ENCODE data around the gene IRX4. TPM values are rescaled to one million over a fixed set of nuclear protein-coding genes. Genes with fewer than 3 reads are reported as not detected.
A peak's percentile ranks its signal among the peaks of the same experiment; 100 is the strongest.

The IRX4 gene
- total RNA-seq, 1 experiment from 2014 or later = 44.7 TPM

GRCh38 chr5:1930501-1930879, 47.8 kb upstream of the IRX4 start:
- intact Hi-C loops (cut with micrococcal nuclease) = loop anchor here (2.0 to 10.0 kb wide), 2 partner anchors 42 to 104 kb away; no protein-coding TSS in a partner anchor

GRCh38 chr5:1929108-1929991, 46.6 kb upstream of the IRX4 start:
- Mint-ChIP-seq H3K27me3 (ENCODE audit: insufficient read depth, unreplicated experiment) (no peaks in the 10 kb centered on the region), H3K9me3 (ENCODE audit: unreplicated experiment) (no peaks in the 10 kb centered on the region), H3K4me1 (ENCODE audit: insufficient read depth, unreplicated experiment) (no peaks in the 10 kb centered on the region), H3K4me3 (ENCODE audit: unreplicated experiment) (no peak overlapping the region), H3K36me3 (ENCODE audit: insufficient read depth, unreplicated experiment) (peaks cover 5% of the 10 kb centered on the region), H3K27ac (ENCODE audit: low read depth, unreplicated experiment) (no peak overlapping the region)
- BruUV-seq (replicated peaks) = TSS peak; percentile 51
- intact Hi-C loops (cut with micrococcal nuclease) = no loop called here
- ChIA-PET POLR2A (interaction anchor here (0.7 kb wide), 1 partner anchor 10 kb away, joined by 3 read pairs; no protein-coding TSS in a partner anchor), CTCF (no interaction called here)
- DNase-seq (ENCODE audit: unreplicated experiment) = no peak
- no peak for TF ChIP-seq CTCF (IDR thresholded peaks at IDR 0.05; ENCODE audit: unreplicated experiment)

More at GRCh38 chr5:1930501-1930879, 47.8 kb upstream of the IRX4 start:
- no peak overlapping the region for H3K27ac Mint-ChIP-seq (ENCODE audit: low read depth, unreplicated experiment)
- CTCF ChIA-PET = interaction anchor here (0.5 kb wide), 1 partner anchor 138 kb away, joined by 3 read pairs; no protein-coding TSS in a partner anchor
- BruUV-seq (replicated peaks) = no TSS peak
- H3K9me3 Mint-ChIP-seq (ENCODE audit: unreplicated experiment) = no peaks in the 10 kb centered on the region
- no peak for TF ChIP-seq CTCF (IDR thresholded peaks at IDR 0.05; ENCODE audit: unreplicated experiment)
- peaks cover 17% of the 10 kb centered on the region for H3K36me3 Mint-ChIP-seq (ENCODE audit: insufficient read depth, unreplicated experiment)
- H3K4me1 Mint-ChIP-seq (ENCODE audit: insufficient read depth, unreplicated experiment) = peaks cover 6% of the 10 kb centered on the region
- no peak overlapping the region for H3K4me3 Mint-ChIP-seq (ENCODE audit: unreplicated experiment)
- POLR2A ChIA-PET = interaction anchor here (0.9 to 7.0 kb wide), 6 partner anchors 19 to 56 kb away, joined by 4 to 69 read pairs (median 30); partner anchors contain the start of gene IRX4
- no peaks in the 10 kb centered on the region for H3K27me3 Mint-ChIP-seq (ENCODE audit: insufficient read depth, unreplicated experiment)
- DNase-seq (ENCODE audit: unreplicated experiment) = peak; percentile 7

GRCh38 chr5:1926471-1927341, 44.0 kb upstream of the IRX4 start:
- TF ChIP-seq CTCF (IDR thresholded peaks at IDR 0.05; ENCODE audit: unreplicated experiment) = no peak
- H3K4me1 Mint-ChIP-seq (ENCODE audit: insufficient read depth, unreplicated experiment) = no peaks in the 10 kb centered on the region
- H3K9me3 Mint-ChIP-seq (ENCODE audit: unreplicated experiment) = no peaks in the 10 kb centered on the region
- BruUV-seq (replicated peaks) = no TSS peak
- CTCF ChIA-PET = no interaction called here
- H3K36me3 Mint-ChIP-seq (ENCODE audit: insufficient read depth, unreplicated experiment) = no peaks in the 10 kb centered on the region
- no peak for DNase-seq (ENCODE audit: unreplicated experiment)
- H3K4me3 Mint-ChIP-seq (ENCODE audit: unreplicated experiment) = no peak overlapping the region
- intact Hi-C loops (cut with micrococcal nuclease) = no loop called here
- H3K27me3 Mint-ChIP-seq (ENCODE audit: insufficient read depth, unreplicated experiment) = no peaks in the 10 kb centered on the region
- H3K27ac Mint-ChIP-seq (ENCODE audit: low read depth, unreplicated experiment) = no peak overlapping the region
- POLR2A ChIA-PET = no interaction called here

GRCh38 chr5:1926071-1926440, 43.3 kb upstream of the IRX4 start:
- DNase-seq (ENCODE audit: unreplicated experiment) = no peak
- Mint-ChIP-seq H3K27ac (ENCODE audit: low read depth, unreplicated experiment) (no peak overlapping the region), H3K9me3 (ENCODE audit: unreplicated experiment) (no peaks in the 10 kb centered on the region), H3K4me1 (ENCODE audit: insufficient read depth, unreplicated experiment) (no peaks in the 10 kb centered on the region), H3K4me3 (ENCODE audit: unreplicated experiment) (no peak overlapping the region), H3K36me3 (ENCODE audit: insufficient read depth, unreplicated experiment) (no peaks in the 10 kb centered on the region), H3K27me3 (ENCODE audit: insufficient read depth, unreplicated experiment) (no peaks in the 10 kb centered on the region)
- ChIA-PET CTCF (no interaction called here), POLR2A (no interaction called here)
- intact Hi-C loops (cut with micrococcal nuclease) = no loop called here
- no peak for TF ChIP-seq CTCF (IDR thresholded peaks at IDR 0.05; ENCODE audit: unreplicated experiment)
- BruUV-seq (replicated peaks) = no TSS peak

All from MCF 10A (cell line).